Measurements from ENCODE around the gene FOS.
"Not testable (repeated sequence)": the region's sequence is repeated elsewhere in the genome, so short reads cannot be mapped to it uniquely, and the experiment has no call there.

FOS gene

GRCh38 chr14:75294649-75295033 lies 16.0 kb downstream of the FOS start:
- DNase-seq (ENCODE audit: low read depth): no peak

- DNase-seq (ENCODE audit: low read depth): no peak
Measured at GRCh38 chr14:75295061-75295461, 16.4 kb downstream of the FOS start.

- no peak for DNase-seq (ENCODE audit: low read depth)
Measured at GRCh38 chr14:75295491-75296345, 17.1 kb downstream of the FOS start.

- no peak for DNase-seq (ENCODE audit: low read depth)
Measured at GRCh38 chr14:75297411-75298040, 18.9 kb downstream of the FOS start.

- DNase-seq (ENCODE audit: low read depth): no peak
Measured at GRCh38 chr14:75298187-75298965, 19.7 kb downstream of the FOS start.

- no peak for DNase-seq (ENCODE audit: low read depth)
Measured at GRCh38 chr14:75299059-75299458, 20.4 kb downstream of the FOS start.

- DNase-seq (ENCODE audit: low read depth): no peak
Measured at GRCh38 chr14:75299576-75299975, 20.9 kb downstream of the FOS start.

- no peak for DNase-seq (ENCODE audit: low read depth)
Measured at GRCh38 chr14:75301666-75302325, 23.2 kb downstream of the FOS start.

- no peak for DNase-seq (ENCODE audit: low read depth)
Measured at GRCh38 chr14:75303381-75303789, 24.8 kb downstream of the FOS start.

- DNase-seq (ENCODE audit: low read depth): not testable (repeated sequence)
Measured at GRCh38 chr14:75306410-75306809, 27.8 kb downstream of the FOS start.

- DNase-seq (ENCODE audit: low read depth): no peak
Measured at GRCh38 chr14:75306927-75307699, 28.5 kb downstream of the FOS start.

- DNase-seq (ENCODE audit: low read depth): no peak
Measured at GRCh38 chr14:75307700-75308379, 29.2 kb downstream of the FOS start.

GRCh38 chr14:75308991-75309390 lies 30.4 kb downstream of the FOS start:
- not testable (repeated sequence) for DNase-seq (ENCODE audit: low read depth)

- DNase-seq (ENCODE audit: low read depth): not testable (repeated sequence)
Measured at GRCh38 chr14:75309561-75309960, 30.9 kb downstream of the FOS start.

GRCh38 chr14:75310295-75311111 lies 31.9 kb downstream of the FOS start:
- peak; percentile 63 for DNase-seq (ENCODE audit: low read depth)

- no peak for DNase-seq (ENCODE audit: low read depth)
Measured at GRCh38 chr14:75311356-75311755, 32.7 kb downstream of the FOS start.

- no peak for DNase-seq (ENCODE audit: low read depth)
Measured at GRCh38 chr14:75312341-75312740, 33.7 kb downstream of the FOS start.

GRCh38 chr14:75313294-75313693 lies 34.7 kb downstream of the FOS start:
- no peak for DNase-seq (ENCODE audit: low read depth)

- no peak for DNase-seq (ENCODE audit: low read depth)
Measured at GRCh38 chr14:75315144-75315543, 36.5 kb downstream of the FOS start.

GRCh38 chr14:75317148-75317547 lies 38.5 kb downstream of the FOS start:
- no peak for DNase-seq (ENCODE audit: low read depth)

All from GM04503 (cell line).